Activated effector memory CD4-positive, alpha-beta T cell treated with Interleukin-2 at 50 U/mL for 16 hours (primary cell): ENCODE measurements around the gene SLBP.

Experiments used
- DNase-seq: peaks from one replicate; pipeline ENCODE4 v3.0.0-alpha.2; 2020

The SLBP gene

GRCh38 chr4:1748465-1748995 lies 36.4 kb upstream of the SLBP start:
- DNase-seq: peak; percentile 61

DNA sequence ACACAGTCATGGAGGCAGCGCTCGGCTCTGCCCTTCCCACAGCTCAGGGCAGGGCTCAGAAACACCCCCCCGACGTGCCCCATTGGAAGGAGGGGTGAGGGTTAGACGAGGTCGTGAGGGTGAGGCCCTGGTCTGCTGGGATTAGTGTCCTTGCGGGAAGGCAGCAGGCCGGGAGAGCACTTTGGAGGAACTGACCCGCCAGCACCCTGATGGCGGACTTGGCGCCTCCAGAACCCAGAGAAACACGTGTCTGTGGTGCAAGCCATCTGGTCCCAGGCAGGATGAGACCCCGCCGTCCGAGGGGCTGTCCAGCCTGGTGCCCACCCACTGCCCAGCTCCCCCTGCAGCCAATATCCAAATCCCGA lies 35.5 kb upstream of the SLBP start:
- no peak for DNase-seq

DNA sequence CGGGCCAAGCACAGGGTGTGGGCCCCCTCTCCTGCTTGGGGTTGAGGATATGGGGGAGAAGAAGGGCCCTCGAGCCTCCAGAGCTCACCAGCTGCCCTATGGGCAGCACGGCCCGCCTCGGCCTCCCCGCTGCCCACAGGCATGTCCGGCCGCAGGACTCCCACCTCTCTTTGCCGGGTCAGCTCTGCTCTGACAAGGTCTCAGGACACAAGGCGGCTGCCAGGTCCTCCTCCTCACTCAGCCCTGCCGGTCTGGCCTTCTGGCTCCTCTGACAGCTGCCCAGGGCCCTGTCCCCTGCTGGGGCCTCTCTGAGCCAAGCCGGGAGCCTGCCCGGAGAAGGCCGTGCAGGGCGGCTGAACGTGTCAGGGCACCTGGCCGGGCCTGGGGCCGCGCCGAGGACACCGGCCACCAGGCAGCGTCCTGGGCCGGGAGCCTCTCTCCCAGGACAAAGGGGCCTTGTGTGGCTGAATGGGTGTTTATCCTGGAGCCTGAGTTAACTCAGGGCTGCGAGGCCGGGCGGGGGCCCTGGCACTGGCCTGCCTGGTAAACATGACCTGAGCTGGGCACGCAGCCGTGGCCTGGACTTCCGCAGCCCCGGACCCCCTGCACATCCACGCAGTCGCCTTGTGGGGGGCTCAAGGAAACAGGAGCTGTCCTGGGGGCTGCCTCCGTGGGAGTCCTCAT lies 34.9 kb upstream of the SLBP start:
- DNase-seq: no peak

DNA sequence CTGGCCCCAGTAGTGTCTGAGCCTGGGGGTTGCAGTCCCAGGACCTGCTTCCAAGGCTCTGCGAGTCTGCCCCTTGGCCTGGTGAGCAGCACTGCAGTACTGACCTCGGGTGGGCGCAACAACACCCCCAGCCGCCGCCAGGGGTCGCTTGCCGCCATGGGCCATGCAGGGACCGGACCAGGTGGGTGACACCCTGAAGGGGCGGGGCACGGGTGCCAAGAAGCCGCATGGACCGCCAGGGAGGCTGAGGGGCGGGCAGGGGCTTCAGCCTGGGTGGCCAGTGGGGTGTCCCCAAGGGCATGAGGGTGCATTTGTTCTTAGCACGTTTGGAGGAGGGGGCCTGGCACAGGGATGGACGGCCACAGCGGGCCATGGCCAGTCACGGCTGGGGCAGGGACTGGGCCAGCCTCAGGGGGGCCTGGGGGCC lies 34.2 kb upstream of the SLBP start:
- DNase-seq: peak; percentile 59

GRCh38 chr4:1745697-1746096 lies 33.6 kb upstream of the SLBP start:
- no peak for DNase-seq

- DNase-seq: no peak
These were observed 33.0 kb upstream of the SLBP start for GRCh38 chr4:1745165-1745564.

GRCh38 chr4:1744552-1744951 lies 32.4 kb upstream of the SLBP start:
- no peak for DNase-seq

DNA sequence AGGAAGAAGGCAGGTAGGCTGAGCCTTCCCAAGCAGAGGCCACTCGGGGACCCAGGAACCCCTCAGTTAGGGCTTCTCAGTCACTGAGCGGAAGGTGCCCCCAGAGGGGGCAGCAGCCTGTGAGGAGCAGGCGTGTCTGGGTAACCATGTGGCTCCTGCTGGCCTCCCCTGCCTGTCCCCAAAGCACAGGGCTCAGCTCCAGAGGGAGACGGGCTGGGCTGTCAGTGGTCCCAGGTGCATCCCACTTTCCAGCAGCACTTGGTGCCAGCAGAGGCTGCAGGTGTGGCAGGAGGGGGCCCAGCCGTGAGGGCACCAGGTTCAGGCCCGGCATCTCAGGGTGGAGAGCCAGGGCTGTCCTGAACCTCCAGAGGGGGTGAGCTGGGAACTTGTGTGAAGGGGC lies 31.9 kb upstream of the SLBP start:
- DNase-seq: no peak

- DNase-seq: no peak
These were observed 31.4 kb upstream of the SLBP start for GRCh38 chr4:1743551-1743950.

DNA sequence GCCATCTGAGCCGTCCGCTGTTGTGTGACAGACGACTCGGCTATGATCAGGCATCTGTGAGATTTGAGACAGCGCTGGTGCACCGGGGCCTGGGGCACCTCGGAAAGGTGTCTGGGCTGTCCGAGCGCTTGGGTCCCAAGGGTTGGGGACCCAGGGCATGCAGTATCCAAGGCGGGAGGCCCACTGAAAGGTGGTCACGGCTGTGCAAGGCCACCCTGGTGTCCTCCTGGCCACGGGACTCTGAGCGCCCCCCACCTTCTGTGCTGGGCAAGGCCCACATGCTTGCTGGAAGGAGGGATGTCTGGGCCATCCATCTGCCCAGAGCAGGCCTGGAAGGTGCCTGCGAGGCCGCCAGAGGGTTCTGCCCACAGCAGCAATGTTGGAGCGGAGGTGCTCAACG lies 29.1 kb upstream of the SLBP start:
- DNase-seq: no peak

DNA sequence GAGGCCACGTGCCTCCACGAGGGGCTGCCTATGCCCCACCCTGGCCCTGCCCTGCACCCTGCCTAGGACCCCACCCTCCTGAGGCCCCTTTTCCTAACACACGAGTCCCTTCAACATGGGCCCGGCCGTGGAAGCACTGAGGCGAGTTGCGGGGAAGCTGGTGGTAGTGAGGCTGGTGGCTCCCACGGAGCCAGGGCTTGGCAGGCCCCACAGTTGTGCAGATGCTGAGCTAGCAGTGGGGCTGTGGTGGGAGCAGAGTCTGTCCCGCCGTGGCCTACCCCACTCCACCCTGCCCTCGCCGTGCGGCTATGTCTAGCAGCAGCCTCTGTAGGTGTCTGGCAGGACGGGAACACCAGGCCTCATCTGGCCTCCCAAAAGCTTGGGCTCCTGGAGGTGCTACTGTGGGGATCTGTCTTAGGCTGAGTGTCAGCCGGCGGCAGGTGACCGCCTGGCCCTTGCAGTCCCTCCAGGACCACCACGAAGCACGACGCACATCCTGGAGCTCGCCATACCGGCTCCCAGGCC lies 28.0 kb upstream of the SLBP start:
- DNase-seq: no peak

- no peak for DNase-seq
These were observed 27.2 kb upstream of the SLBP start for GRCh38 chr4:1739358-1739757.

GRCh38 chr4:1738410-1738809 lies 26.3 kb upstream of the SLBP start:
- no peak for DNase-seq

DNA sequence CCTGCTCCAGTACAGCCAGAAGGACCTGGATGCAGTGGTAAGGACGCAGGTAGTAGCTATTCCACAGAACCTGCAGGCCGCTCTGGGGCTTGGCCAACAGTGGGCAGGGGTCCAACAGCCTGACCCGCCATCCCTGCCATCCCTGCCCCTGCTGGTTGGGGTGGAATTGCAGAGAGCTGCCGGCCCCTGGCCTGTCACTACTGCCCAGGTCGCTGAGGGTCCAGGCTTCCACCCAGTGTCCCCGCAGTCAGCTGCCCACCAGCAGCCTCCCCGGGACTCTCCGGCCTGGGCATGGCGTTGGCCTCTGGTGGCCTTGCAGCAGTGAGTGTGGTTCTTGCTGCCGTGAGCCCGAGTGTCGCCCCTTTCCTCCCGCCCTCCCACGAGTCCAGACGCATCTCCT lies 25.5 kb upstream of the SLBP start:
- no peak for DNase-seq

DNA sequence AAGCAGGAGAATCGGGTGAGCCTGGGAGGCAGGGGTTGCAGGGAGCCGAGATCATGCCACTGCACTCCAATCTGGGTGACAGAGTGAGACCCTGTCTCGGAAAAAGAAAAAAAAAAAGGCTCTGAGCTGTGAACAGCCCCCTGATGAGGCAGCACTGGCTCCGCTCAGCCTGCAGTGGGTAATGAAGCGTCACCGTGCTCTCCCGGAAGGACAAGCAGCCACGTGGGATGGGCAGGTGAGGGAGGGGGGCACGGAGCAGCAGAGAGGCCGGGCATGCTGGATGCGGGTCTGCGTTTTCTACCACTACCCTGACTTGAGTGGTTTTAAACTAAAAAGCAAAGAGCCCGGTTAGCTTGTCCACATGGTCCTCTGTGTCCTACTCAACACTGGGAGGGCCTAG lies 24.7 kb upstream of the SLBP start:
- no peak for DNase-seq

DNA sequence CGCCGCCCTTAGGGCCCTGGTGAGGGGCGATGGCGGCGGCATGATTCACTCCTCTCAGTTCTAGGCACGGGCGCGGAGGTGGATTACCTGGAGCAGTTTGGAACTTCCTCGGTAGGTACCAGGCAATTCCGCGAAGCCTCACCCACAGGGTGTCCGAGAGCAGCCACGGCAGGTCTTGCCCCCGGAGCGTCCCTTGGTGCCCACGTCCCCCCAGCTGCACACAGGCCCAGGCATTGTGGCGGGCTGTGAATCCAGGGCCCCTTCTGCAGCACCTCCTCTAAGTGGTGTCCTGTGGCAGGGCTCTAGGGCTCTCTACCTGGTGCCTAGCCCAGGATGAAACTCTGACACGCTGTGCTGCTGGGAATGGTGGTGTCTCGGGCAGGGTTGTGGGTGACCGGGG lies 23.1 kb upstream of the SLBP start:
- no peak for DNase-seq

GRCh38 chr4:1732911-1733310 lies 20.8 kb upstream of the SLBP start:
- DNase-seq: no peak

GRCh38 chr4:1731180-1731579 lies 19.1 kb upstream of the SLBP start:
- DNase-seq: no peak

DNA sequence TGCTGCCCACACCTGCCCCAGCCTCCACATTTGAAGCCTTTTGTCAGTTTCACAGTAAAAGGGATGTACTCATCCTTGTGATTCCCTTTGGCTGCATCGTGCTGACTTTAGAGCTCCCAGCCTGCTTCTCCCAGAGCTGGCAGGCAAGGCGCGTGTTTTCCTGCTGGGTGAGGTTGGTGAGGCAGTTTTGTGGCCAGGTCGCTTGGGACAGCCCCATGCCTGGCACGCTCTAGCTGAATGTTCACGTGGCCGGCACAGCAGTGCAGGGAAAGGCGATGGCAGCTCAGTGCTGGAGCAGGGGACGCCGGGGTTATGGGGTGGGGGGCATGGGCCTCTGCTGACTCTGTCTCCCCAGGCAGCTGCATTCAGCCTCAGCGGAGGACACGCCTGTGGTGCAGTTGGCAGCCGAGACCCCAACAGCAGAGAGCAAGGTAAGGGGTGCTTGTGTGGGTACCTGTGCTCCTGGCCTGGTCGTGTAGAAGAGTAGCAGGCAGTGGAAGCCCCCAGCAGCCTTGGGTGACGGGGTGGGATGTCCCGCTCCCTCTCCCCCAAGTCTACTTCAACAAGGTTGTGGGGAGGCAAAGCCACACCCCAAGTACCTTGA lies 18.5 kb upstream of the SLBP start:
- no peak for DNase-seq

DNA sequence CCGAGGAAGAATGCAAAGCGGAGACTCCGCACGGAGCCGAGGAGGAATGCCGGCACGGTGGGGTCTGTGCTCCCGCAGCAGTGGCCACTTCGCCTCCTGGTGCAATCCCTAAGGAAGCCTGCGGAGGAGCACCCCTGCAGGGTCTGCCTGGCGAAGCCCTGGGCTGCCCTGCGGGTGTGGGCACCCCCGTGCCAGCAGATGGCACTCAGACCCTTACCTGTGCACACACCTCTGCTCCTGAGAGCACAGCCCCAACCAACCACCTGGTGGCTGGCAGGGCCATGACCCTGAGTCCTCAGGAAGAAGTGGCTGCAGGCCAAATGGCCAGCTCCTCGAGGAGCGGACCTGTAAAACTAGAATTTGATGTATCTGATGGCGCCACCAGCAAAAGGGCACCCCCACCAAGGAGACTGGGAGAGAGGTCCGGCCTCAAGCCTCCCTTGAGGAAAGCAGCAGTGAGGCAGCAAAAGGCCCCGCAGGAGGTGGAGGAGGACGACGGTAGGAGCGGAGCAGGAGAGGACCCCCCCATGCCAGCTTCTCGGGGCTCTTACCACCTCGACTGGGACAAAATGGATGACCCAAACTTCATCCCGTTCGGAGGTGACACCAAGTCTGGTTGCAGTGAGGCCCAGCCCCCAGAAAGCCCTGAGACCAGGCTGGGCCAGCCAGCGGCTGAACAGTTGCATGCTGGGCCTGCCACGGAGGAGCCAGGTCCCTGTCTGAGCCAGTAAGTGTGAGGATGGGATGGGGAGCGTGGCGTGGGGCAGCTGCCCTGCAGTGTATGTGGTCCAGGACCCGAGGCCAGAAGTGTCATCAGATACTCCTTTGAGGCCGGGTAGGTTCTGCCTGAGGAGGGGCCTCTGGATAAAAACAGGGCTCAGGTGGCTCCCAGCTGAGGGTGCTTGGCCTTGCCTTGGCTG lies 16.2 kb upstream of the SLBP start:
- DNase-seq: no peak

DNA sequence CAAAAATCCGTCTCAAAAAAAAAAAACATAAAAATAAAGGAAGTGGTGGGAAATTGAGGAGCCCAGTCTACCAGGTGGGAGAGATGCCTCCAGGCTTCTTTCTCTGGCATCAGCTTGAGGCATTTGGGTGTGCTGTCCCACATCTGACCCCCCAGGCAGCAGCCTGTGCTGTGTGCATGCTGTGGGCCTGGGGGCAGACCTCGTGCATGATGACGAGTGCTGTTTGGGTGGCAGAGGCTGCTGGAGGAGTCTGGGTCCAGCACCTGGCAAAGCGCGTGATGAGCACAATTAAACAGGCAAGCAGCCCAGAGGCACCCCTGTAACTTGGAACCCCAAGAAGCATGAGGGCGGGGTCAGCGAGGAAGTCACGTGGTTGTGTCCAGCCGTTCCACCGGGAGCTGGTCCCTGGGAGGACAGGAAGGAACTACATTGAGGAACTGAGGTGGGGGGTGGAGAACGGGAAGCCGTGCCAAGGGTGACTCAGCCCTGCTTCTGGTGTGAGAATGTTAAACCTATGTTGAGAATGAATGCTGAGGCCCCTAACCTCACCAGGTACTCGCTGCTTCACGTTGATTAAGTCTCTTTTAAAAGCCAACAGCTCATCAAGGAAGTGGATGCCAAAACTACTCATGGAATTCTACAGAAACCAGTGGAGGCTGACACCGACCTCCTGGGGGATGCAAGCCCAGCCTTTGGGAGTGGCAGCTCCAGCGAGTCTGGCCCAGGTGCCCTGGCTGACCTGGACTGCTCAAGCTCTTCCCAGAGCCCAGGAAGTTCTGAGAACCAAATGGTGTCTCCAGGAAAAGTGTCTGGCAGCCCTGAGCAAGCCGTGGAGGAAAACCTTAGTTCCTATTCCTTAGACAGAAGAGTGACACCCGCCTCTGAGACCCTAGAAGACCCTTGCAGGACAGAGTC lies 15.3 kb upstream of the SLBP start:
- DNase-seq: no peak

- peak; percentile 80 for DNase-seq
These were observed 14.2 kb upstream of the SLBP start for GRCh38 chr4:1726146-1726934.
